IMR-90 (cell line): ENCODE data around the gene HLA-B. TPM values are rescaled to one million over a fixed set of nuclear protein-coding genes. Genes with fewer than 3 reads are reported as not detected.
"Not testable (repeated sequence)": the region's sequence is repeated elsewhere in the genome, so short reads cannot be mapped to it uniquely, and the experiment has no call there.

ENCODE experiments used
- ATAC-seq: fragments of 200-7000 bp; cut with Tn5 transposase; 2 replicates; pipeline ENCODE4 v1.9.1; 2020; ENCODE audit warnings: low read depth, mild to moderate bottlenecking, moderate library complexity
- BruUV-seq: library from RNA; stranded (reverse); fragments of 400-500 nt; replicated peaks from 2 replicates; lab custom pipeline; 2021; lab: Mats Ljungman, UMichigan
- CTCF ChIA-PET: fragments of 300-600 bp; formaldehyde crosslinking; extraction: SDS; loops from one replicate; lab custom pipeline; 2021; ENCODE audit warnings: antibody characterized with exemption; lab: Yijun Ruan, JAX
- POLR2A ChIA-PET: fragments of 300-600 bp; sonication (Branson Sonifier 250); formaldehyde crosslinking; loops from one replicate; lab custom pipeline; 2022; ENCODE audit warnings: antibody characterized with exemption; ENCODE audit not compliant: unreplicated experiment; lab: Charles Lee
- DNase-seq: peaks from one replicate; pipeline ENCODE4 v3.0.0; 2013
- H2AFZ ChIP-seq: replicated peaks from 2 replicates; pipeline ENCODE3; 2013; ENCODE audit warnings: low read length, mild to moderate bottlenecking; ENCODE audit not compliant: poor library complexity
- H2AK5ac ChIP-seq: 2 replicates; pipeline ENCODE4 v1.6.1; 2013; ENCODE audit warnings: low read depth, low read length, inconsistent platforms
- H2AK9ac ChIP-seq: replicated peaks from 2 replicates; pipeline ENCODE3; 2013; ENCODE audit warnings: mild to moderate bottlenecking, low read depth, low read length, moderate library complexity; ENCODE audit not compliant: poor library complexity
- H2BK120ac ChIP-seq: 2 replicates; pipeline ENCODE4 v1.6.1; 2013; ENCODE audit warnings: low read depth, low read length, inconsistent platforms
- H2BK15ac ChIP-seq: 3 replicates; pipeline ENCODE4 v1.6.1; 2013; ENCODE audit warnings: low read depth, low read length, inconsistent platforms
- H2BK20ac ChIP-seq: 2 replicates; pipeline ENCODE4 v1.6.1; 2013; ENCODE audit warnings: low read depth, mild to moderate bottlenecking, inconsistent platforms, low read length, moderate library complexity
- H2BK5ac ChIP-seq: 2 replicates; pipeline ENCODE4 v1.6.1; 2013; ENCODE audit warnings: mild to moderate bottlenecking, low read depth, low read length, inconsistent platforms; ENCODE audit not compliant: poor library complexity, severe bottlenecking
- H3K14ac ChIP-seq: replicated peaks from 2 replicates; pipeline ENCODE4 v1.6.1; 2013; ENCODE audit warnings: low read depth, low read length, inconsistent platforms
- H3K18ac ChIP-seq: 2 replicates; pipeline ENCODE4 v1.6.1; 2013; ENCODE audit warnings: low read depth, low read length, control low read depth
- H3K23ac ChIP-seq: 2 replicates; pipeline ENCODE4 v1.6.1; 2013; ENCODE audit warnings: low read depth, low read length, inconsistent platforms
- H3K27ac ChIP-seq: 2 replicates; pipeline ENCODE4 v1.5.1; 2013; ENCODE audit warnings: mild to moderate bottlenecking, control low read depth, low read length; ENCODE audit not compliant: insufficient read depth
- H3K27me3 ChIP-seq: 2 replicates; pipeline ENCODE4 v1.6.1; 2013; ENCODE audit warnings: low read length; ENCODE audit not compliant: control insufficient read depth, insufficient read depth
- H3K36me3 ChIP-seq: 2 replicates; pipeline ENCODE4 v1.6.1; 2013; ENCODE audit warnings: low read length, mixed read lengths; ENCODE audit not compliant: control insufficient read depth, insufficient read depth
- H3K4ac ChIP-seq: 2 replicates; pipeline ENCODE4 v1.6.1; 2013; ENCODE audit warnings: low read depth, low read length, inconsistent platforms
- H3K4me1 ChIP-seq: 2 replicates; pipeline ENCODE4 v1.6.1; 2013; ENCODE audit warnings: low read length, mixed read lengths; ENCODE audit not compliant: control insufficient read depth, insufficient read depth
- H3K4me2 ChIP-seq: 2 replicates; pipeline ENCODE4 v1.6.1; 2013; ENCODE audit warnings: low read depth, mild to moderate bottlenecking, control low read depth, low read length, moderate library complexity
- H3K4me3 ChIP-seq: 2 replicates; pipeline ENCODE4 v1.5.1; 2013; ENCODE audit warnings: low read depth, mild to moderate bottlenecking, control low read depth, low read length, moderate library complexity; ENCODE audit not compliant: insufficient read depth
- H3K56ac ChIP-seq: 2 replicates; pipeline ENCODE4 v1.6.1; 2013; ENCODE audit warnings: low read length, inconsistent platforms; ENCODE audit not compliant: insufficient read depth; ENCODE audit errors: extremely low read depth
- H3K79me1 ChIP-seq, 2 experiments: 2 replicates each; pipeline ENCODE4 v1.6.1; 2013; ENCODE audit warnings: low read length in 2 of 2, inconsistent platforms in 1 of 2, low read depth in 1 of 2
- H3K9ac ChIP-seq: 2 replicates; pipeline ENCODE4 v1.6.1; 2013; ENCODE audit warnings: low read depth, low read length, control low read depth
- H3K9me1 ChIP-seq: 2 replicates; pipeline ENCODE4 v1.6.1; 2013; ENCODE audit warnings: low read length, inconsistent platforms; ENCODE audit not compliant: insufficient read depth
- H3K9me3 ChIP-seq: 2 replicates; pipeline ENCODE4 v1.6.1; 2013; ENCODE audit warnings: low read length; ENCODE audit not compliant: control insufficient read depth, insufficient read depth
- H4K20me1 ChIP-seq: 2 replicates; pipeline ENCODE4 v1.6.1; 2013; ENCODE audit warnings: low read length, inconsistent platforms; ENCODE audit not compliant: insufficient read depth
- H4K5ac ChIP-seq: 2 replicates; pipeline ENCODE4 v1.6.1; 2013; ENCODE audit warnings: mild to moderate bottlenecking, low read depth, low read length, control low read depth
- H4K8ac ChIP-seq, 2 experiments: 2 replicates each; pipeline ENCODE4 v1.6.1; 2013; ENCODE audit warnings: low read depth in 2 of 2, low read length in 2 of 2, control low read depth in 1 of 2, inconsistent platforms in 1 of 2
- H4K91ac ChIP-seq: 2 replicates; pipeline ENCODE4 v1.6.1; 2013; ENCODE audit warnings: low read depth, low read length, inconsistent platforms; ENCODE audit not compliant: insufficient read depth
- CTCF ChIP-seq: conservative IDR thresholded peaks from 2 replicates; pipeline ENCODE4 v1.5.1; 2012; ENCODE audit warnings: mild to moderate bottlenecking, low read depth, low read length, improper control_type of control experiment
- WGBS, 2 experiments: methylation state at CpG; one replicate each; pipeline versions ENCODE4 v1.1.5 to v1.1.7; 2013; ENCODE audit warnings: missing lambda C conversion rate in 2 of 2; ENCODE audit not compliant: insufficient read length in 1 of 2; ENCODE audit errors: extremely low coverage in 2 of 2; 5-methylcytosine and 5-hydroxymethylcytosine counted together
- dilution Hi-C: fragments of 300-500 bp; cut with HindIII; formaldehyde crosslinking; loops from one replicate; pipeline ENCODE4 v1.14.3; 2018; ENCODE audit warnings: low sequenced_read_pairs; ENCODE audit not compliant: unreplicated experiment
- in situ Hi-C: fragments of 300-500 bp; cut with MboI; formaldehyde crosslinking; loops from 3 replicates; pipeline ENCODE4 v1.14.3; 2019; ENCODE audit warnings: low sequenced_read_pairs, inconsistent platforms, mixed read lengths
- intact Hi-C: fragments of 100-400 bp; cut with micrococcal nuclease; formaldehyde crosslinking; loops from 2 replicates; pipeline ENCODE4 v1.10.0; 2022
- polyA plus RNA-seq, 3 experiments: library from polyadenylated mRNA; depleted of rRNA; stranded (reverse); fragments of >200 nt; gene quantifications; 2 replicates each; pipeline ENCODE4 v1.2.3, GENCODE V29; 2012; ENCODE audit warnings: low replicate concordance in 1 of 3
- total RNA-seq: library from RNA; depleted of rRNA; stranded (reverse); fragments of >200 nt; gene quantifications from 2 replicates; pipeline ENCODE4 v1.2.3, GENCODE V29; 2012

HLA-B gene
- total and polyA plus RNA-seq, 2 of the 4 experiments (the other 2 are of a cell fraction) = 44.1 to 309 TPM

GRCh38 chr6:31374118-31374517, 17.1 kb upstream of the HLA-B start:
- TF ChIP-seq CTCF = 0 out of 2 replicates have a peak, but pooled peaks have one; percentile 16
- H3K27me3 ChIP-seq = peaks cover 24% of the 10 kb centered on the region

More at GRCh38 chr6:31374118-31374517, 17.1 kb upstream of the HLA-B start:
- no CpG with 5 or more reads among the region's 8 CpGs for WGBS, 2 experiments
- H3K18ac ChIP-seq, CTCF ChIA-PET, H4K5ac ChIP-seq, H3K79me1 ChIP-seq, H3K23ac ChIP-seq, H4K8ac ChIP-seq, H4K91ac ChIP-seq, H3K9ac ChIP-seq, H3K4me1 ChIP-seq, H3K27ac ChIP-seq, H2AK9ac ChIP-seq, H3K9me3 ChIP-seq, DNase-seq, H2BK120ac ChIP-seq, POLR2A ChIA-PET, H3K4ac ChIP-seq, BruUV-seq, dilution Hi-C loops, H4K20me1 ChIP-seq, H3K36me3 ChIP-seq, in situ Hi-C loops, ATAC-seq, intact Hi-C loops, H2BK20ac ChIP-seq, H3K4me2 ChIP-seq, H3K4me3 ChIP-seq, H2AK5ac ChIP-seq, H3K9me1 ChIP-seq, H3K14ac ChIP-seq, H2AFZ ChIP-seq, H2BK15ac ChIP-seq, H3K56ac ChIP-seq, H2BK5ac ChIP-seq: not testable (repeated sequence)
